SK-N-SH (cell line): ENCODE measurements around the gene ZIC1. TPM values are rescaled to one million over a fixed set of nuclear protein-coding genes. Genes with fewer than 3 reads are reported as not detected.

ENCODE experiments used
- CTCF ChIA-PET: fragments of 300-600, 350-600 bp; formaldehyde crosslinking; extraction: SDS; loops from one replicate; lab custom pipeline; 2021; lab: Yijun Ruan, JAX
- POLR2A ChIA-PET: fragments of 350-600 bp; sonication (Branson Sonifier 250); formaldehyde crosslinking; extraction: SDS; loops from one replicate; lab custom pipeline; 2020; ENCODE audit warnings: antibody characterized with exemption, inconsistent platforms; lab: Yijun Ruan, JAX
- DNase-seq: peaks from one replicate; pipeline ENCODE4 v3.0.0; 2012
- H2AFZ ChIP-seq: fragments of 200-600 bp; sonication (generic); 2 replicates; pipeline ENCODE4 v1.8.1; 2016; ENCODE audit warnings: antibody characterized with exemption, mild to moderate bottlenecking, low read depth
- H3F3A ChIP-seq: fragments of 200-600 bp; sonication (generic); replicated peaks from 2 replicates; pipeline ENCODE3; 2016; ENCODE audit warnings: antibody characterized with exemption, mild to moderate bottlenecking; ENCODE audit not compliant: insufficient read depth
- H3K27ac ChIP-seq, 2 experiments: fragments of 200-500 bp in 1 of 2; fragments of 200-600 bp in 1 of 2; sonication (Bioruptor generic) in 1 of 2; sonication (generic), shearing (Covaris generic) in 1 of 2; 2 replicates each; pipeline versions ENCODE4 v1.5.1 to v1.6.1; 2014 to 2016; ENCODE audit warnings: low read depth in 2 of 2, inconsistent platforms in 1 of 2, low read length in 1 of 2, mild to moderate bottlenecking in 1 of 2, mixed read lengths in 1 of 2
- H3K27me3 ChIP-seq: fragments of 200-600 bp; sonication (generic), shearing (Covaris generic); 2 replicates; pipeline ENCODE4 v1.6.1; 2016; ENCODE audit warnings: mixed run types; ENCODE audit not compliant: insufficient read depth
- H3K36me3 ChIP-seq, 2 experiments: fragments of 200-500 bp in 1 of 2; fragments of 200-600 bp in 1 of 2; sonication (Bioruptor generic) in 1 of 2; sonication (generic) in 1 of 2; replicated peaks in 1 of 2; 2 replicates each; pipeline versions ENCODE3 to v1.5.1; 2014 to 2016; ENCODE audit warnings: low read length in 1 of 2, mild to moderate bottlenecking in 1 of 2; ENCODE audit not compliant: insufficient read depth in 2 of 2, control insufficient read depth in 1 of 2
- H3K4me1 ChIP-seq, 2 experiments: fragments of 200-500 bp in 1 of 2; fragments of 200-600 bp in 1 of 2; sonication (Bioruptor generic) in 1 of 2; sonication (generic), shearing (Covaris generic) in 1 of 2; 2 replicates each; pipeline versions ENCODE4 v1.5.1 to v1.6.1; 2014 to 2016; ENCODE audit warnings: low read depth in 1 of 2, low read length in 1 of 2, mixed run types in 1 of 2; ENCODE audit not compliant: insufficient read depth in 2 of 2, control insufficient read depth in 1 of 2
- H3K4me2 ChIP-seq: fragments of 200-600 bp; sonication (generic), shearing (Covaris generic); 2 replicates; pipeline ENCODE4 v1.6.1; 2017; ENCODE audit warnings: mixed run types
- H3K4me3 ChIP-seq, 2 experiments: fragments of 200-500 bp in 1 of 2; fragments of 200-600 bp in 1 of 2; sonication (Bioruptor generic) in 1 of 2; sonication (generic), shearing (Covaris generic) in 1 of 2; 2 replicates each; pipeline versions ENCODE4 v1.5.1 to v1.8.1; 2014 to 2016; ENCODE audit warnings: low read depth in 2 of 2, inconsistent platforms in 1 of 2, low read length in 1 of 2, mild to moderate bottlenecking in 1 of 2, mixed read lengths in 1 of 2, moderate library complexity in 1 of 2
- H3K79me2 ChIP-seq: fragments of 200-600 bp; sonication (generic); 2 replicates; pipeline ENCODE4 v1.8.1; 2017; ENCODE audit warnings: mild to moderate bottlenecking; ENCODE audit not compliant: insufficient read depth
- H3K9ac ChIP-seq: fragments of 200-600 bp; sonication (generic); 2 replicates; pipeline ENCODE4 v1.6.1; 2017; ENCODE audit warnings: mixed run types
- H3K9me2 ChIP-seq: fragments of 200-600 bp; sonication (generic); 2 replicates; pipeline ENCODE4 v1.6.1; 2017; ENCODE audit warnings: mixed run types
- H3K9me3 ChIP-seq: fragments of 200-600 bp; sonication (generic); 2 replicates; pipeline ENCODE4 v1.6.1; 2017; ENCODE audit warnings: mixed run types, mild to moderate bottlenecking, moderate library complexity
- H4K20me1 ChIP-seq: fragments of 200-600 bp; sonication (generic); 2 replicates; pipeline ENCODE4 v1.6.1; 2017; ENCODE audit warnings: mild to moderate bottlenecking, mixed run types; ENCODE audit not compliant: insufficient read depth
- CTCF ChIP-seq: fragments of 200-600 bp; sonication (generic); IDR thresholded peaks from 2 replicates; pipeline ENCODE4 v1.6.1; 2017; ENCODE audit warnings: antibody characterized with exemption, mild to moderate bottlenecking, moderate library complexity
- EP300 ChIP-seq, 2 experiments: IDR thresholded peaks; 2 replicates each; pipeline versions ENCODE4 v1.4.0 to v1.6.1; 2012; ENCODE audit warnings: borderline replicate concordance in 1 of 2, low read depth in 1 of 2, low read length in 1 of 2
- EZH2phosphoT487 ChIP-seq: fragments of 200-600 bp; sonication (generic); IDR thresholded peaks from 2 replicates; pipeline ENCODE4 v1.6.1; 2017; ENCODE audit warnings: low read depth, mixed run types, mild to moderate bottlenecking, antibody characterized with exemption, moderate library complexity, borderline replicate concordance
- FOXM1 ChIP-seq: IDR thresholded peaks from 2 replicates; pipeline ENCODE4 v1.4.0; 2012; ENCODE audit warnings: low read depth, mild to moderate bottlenecking
- MEF2A ChIP-seq: IDR thresholded peaks from 2 replicates; pipeline ENCODE4 v1.4.0; 2012; ENCODE audit warnings: low read depth, borderline replicate concordance
- NRF1 ChIP-seq: IDR thresholded peaks from 2 replicates; pipeline ENCODE4 v1.6.1; 2012; ENCODE audit warnings: low read depth, mild to moderate bottlenecking, low read length
- POLR2AphosphoS5 ChIP-seq: IDR thresholded peaks from 2 replicates; pipeline ENCODE4 v1.6.1; 2012; ENCODE audit warnings: low read depth, low read length
- RAD21 ChIP-seq: IDR thresholded peaks from 2 replicates; pipeline ENCODE4 v1.6.1; 2012; ENCODE audit warnings: mild to moderate bottlenecking, low read length
- RCOR1 ChIP-seq: fragments of 150-350 bp; IDR thresholded peaks from 2 replicates; pipeline ENCODE4 v1.6.1; 2017; ENCODE audit warnings: antibody characterized with exemption, low read length
- REST ChIP-seq: IDR thresholded peaks from 2 replicates; pipeline ENCODE4 v1.6.1; 2012; ENCODE audit warnings: mild to moderate bottlenecking, low read depth, low read length, moderate library complexity
- TAF1 ChIP-seq: IDR thresholded peaks from 2 replicates; pipeline ENCODE4 v1.6.1; 2012; ENCODE audit warnings: low read depth, mild to moderate bottlenecking, low read length, moderate library complexity, borderline replicate concordance
- TEAD4 ChIP-seq: IDR thresholded peaks from 2 replicates; pipeline ENCODE4 v1.4.0; 2012; ENCODE audit warnings: mild to moderate bottlenecking, borderline replicate concordance; ENCODE audit not compliant: insufficient read depth
- USF1 ChIP-seq: IDR thresholded peaks from 2 replicates; pipeline ENCODE4 v1.4.0; 2012; ENCODE audit warnings: low read depth, borderline replicate concordance
- USF2 ChIP-seq: fragments of 150-350 bp; IDR thresholded peaks from 2 replicates; pipeline ENCODE4 v1.6.1; 2017; ENCODE audit warnings: antibody characterized with exemption, low read length, low read depth, borderline replicate concordance
- YY1 ChIP-seq: IDR thresholded peaks from 2 replicates; pipeline ENCODE4 v1.4.0; 2012; ENCODE audit warnings: low read depth, mild to moderate bottlenecking
- WGBS: methylation state at CpG from one replicate; pipeline ENCODE4 v1.1.6; 2017; ENCODE audit warnings: low lambda C conversion rate; 5-methylcytosine and 5-hydroxymethylcytosine counted together
- polyA plus RNA-seq, 3 experiments: library from polyadenylated mRNA; depleted of rRNA; stranded (reverse); fragments of >200 nt; gene quantifications; 2 replicates each; pipeline ENCODE4 v1.2.3, GENCODE V29; 2012

Gene ZIC1
- polyA plus RNA-seq, 1 of the 3 experiments (the other 2 are of a cell fraction): 16.7 TPM

GRCh38 chr3:147404800-147405230 is 4.3 kb upstream of the ZIC1 start:
- H3K4me2 ChIP-seq: no peak overlapping the region
- H3K27ac ChIP-seq: no peak overlapping the region
- no peaks in the 10 kb centered on the region; a peak in 1 of 4 replicates for H3K4me1 ChIP-seq
- no peaks in the 10 kb centered on the region for H3F3A ChIP-seq
- ChIA-PET CTCF (interaction anchor here (0.6 to 0.9 kb wide), 2 partner anchors 21 to 540 kb away, joined by 3 read pairs; no protein-coding TSS in a partner anchor), POLR2A (no interaction called here)
- no peak overlapping the region for H3K4me3 ChIP-seq
- no peaks in the 10 kb centered on the region for H4K20me1 ChIP-seq
- no peaks in the 10 kb centered on the region for H3K9me3 ChIP-seq
- no peak for DNase-seq
- no peaks in the 10 kb centered on the region for H3K9me2 ChIP-seq
- H3K9ac ChIP-seq: no peak overlapping the region
- H3K36me3 ChIP-seq: no peaks in the 10 kb centered on the region
- H3K27me3 ChIP-seq: peaks cover 57% of the 10 kb centered on the region
- 63% methylated on average over 9 of the region's 16 CpGs for WGBS
- no peaks in the 10 kb centered on the region for H3K79me2 ChIP-seq
- TF ChIP-seq REST (no peak), CTCF (no peak), FOXM1 (no peak), POLR2AphosphoS5 (no peak), TEAD4 (no peak), NRF1 (no peak), EZH2phosphoT487 (no peak), EP300 (IDR thresholded peaks at IDR 0.05; ENCODE audit: borderline replicate concordance in 1 of 2, low read depth in 1 of 2, low read length in 1 of 2) (no peak), RAD21 (no peak)
- no peak overlapping the region for H2AFZ ChIP-seq

DNA sequence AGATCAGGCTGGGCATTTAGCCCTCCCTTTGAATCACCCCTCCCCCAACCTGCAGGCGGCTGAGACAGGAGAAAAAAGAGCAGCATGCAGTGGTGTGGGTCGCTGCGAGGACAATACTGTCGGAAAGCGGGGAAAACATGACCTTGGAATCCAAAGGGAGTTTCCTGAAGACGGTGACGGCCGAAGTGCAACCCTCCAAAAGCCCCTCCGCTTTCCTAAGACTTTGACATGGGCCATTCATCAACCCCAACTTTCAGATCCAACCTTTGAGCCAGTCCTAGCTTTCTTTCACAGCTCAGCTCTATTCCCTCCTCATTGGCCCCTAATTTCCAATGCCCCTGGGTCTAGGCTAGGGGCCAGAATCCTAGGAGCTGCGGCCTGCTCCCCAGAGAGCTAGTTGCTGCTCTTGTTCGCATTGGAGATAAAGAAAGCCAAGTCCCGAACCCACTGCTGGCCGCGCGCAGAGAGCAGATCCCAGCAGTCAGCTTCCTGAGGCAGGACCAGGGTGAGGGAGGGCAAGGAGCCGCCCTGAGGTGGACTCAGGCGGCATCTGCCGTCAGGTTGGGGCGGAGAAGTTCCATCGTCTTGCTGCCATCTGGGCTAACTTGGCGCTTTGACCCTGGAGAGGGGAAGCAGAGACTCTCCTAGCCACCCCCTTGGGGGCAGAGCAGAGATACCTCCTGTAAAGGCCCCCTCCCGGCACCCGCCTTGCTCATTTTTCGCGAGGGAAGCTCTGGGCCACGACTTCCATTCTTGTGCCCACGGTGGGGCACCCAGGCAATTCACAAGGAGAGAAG is 3.7 kb upstream of the ZIC1 start:
- no peaks in the 10 kb centered on the region for H3K79me2 ChIP-seq
- no peaks in the 10 kb centered on the region for H4K20me1 ChIP-seq
- whole genome bisulfite sequencing: 71% methylated on average over 16 of the region's 27 CpGs
- H3F3A ChIP-seq: no peaks in the 10 kb centered on the region
- H3K36me3 ChIP-seq: no peaks in the 10 kb centered on the region
- peaks cover 63% of the 10 kb centered on the region for H3K27me3 ChIP-seq
- no peak overlapping the region for H3K27ac ChIP-seq
- no peak overlapping the region for H3K4me2 ChIP-seq
- H3K4me3 ChIP-seq: no peak overlapping the region
- H2AFZ ChIP-seq: no peak overlapping the region
- POLR2A ChIA-PET: no interaction called here
- no peak for DNase-seq
- no peaks in the 10 kb centered on the region for H3K9me3 ChIP-seq
- no peaks in the 10 kb centered on the region for H3K9me2 ChIP-seq
- CTCF ChIA-PET: interaction anchor here (0.6 to 0.9 kb wide), 2 partner anchors 21 to 541 kb away, joined by 3 read pairs; no protein-coding TSS in a partner anchor
- H3K4me1 ChIP-seq: no peaks in the 10 kb centered on the region; a peak in 1 of 4 replicates
- H3K9ac ChIP-seq: no peak overlapping the region
- TF ChIP-seq NRF1: no peak
- no peak for TF ChIP-seq YY1
- no peak for TF ChIP-seq FOXM1
- no peak for TF ChIP-seq USF2
- no peak for TF ChIP-seq TAF1
- TF ChIP-seq POLR2AphosphoS5: no peak
- no peak for TF ChIP-seq USF1
- TF ChIP-seq RCOR1: no peak
- no peak for TF ChIP-seq EZH2phosphoT487
- no peak for TF ChIP-seq RAD21
- no peak for TF ChIP-seq MEF2A
